Caco-2 (cell line): Measurements from ENCODE around the gene COG7. TPM values are rescaled to one million over a fixed set of nuclear protein-coding genes. Genes with fewer than 3 reads are reported as not detected.
A peak's percentile ranks its signal among the peaks of the same experiment; 100 is the strongest.

Source experiments
- BruUV-seq: library from RNA; stranded (reverse); fragments of 400-500 nt; replicated peaks from 2 replicates; lab custom pipeline; 2021; lab: Mats Ljungman, UMichigan
- CTCF ChIA-PET: fragments of 300-600 bp; sonication (Branson Sonifier 250); formaldehyde crosslinking; loops from one replicate; lab custom pipeline; 2022; ENCODE audit warnings: antibody characterized with exemption; lab: Charles Lee
- POLR2A ChIA-PET: fragments of 300-600 bp; sonication (Branson Sonifier 250); formaldehyde crosslinking; loops from one replicate; lab custom pipeline; 2022; ENCODE audit warnings: antibody characterized with exemption; lab: Charles Lee
- DNase-seq, 2 experiments: peaks; one replicate each; pipeline versions ENCODE4 v3.0.0 to v3.0.0-alpha.2; 2020 to 2022
- H3K27me3 ChIP-seq: replicated peaks from 2 replicates; pipeline ENCODE4 v1.6.0; 2011; ENCODE audit warnings: low read length; ENCODE audit not compliant: control insufficient read depth, insufficient read depth
- H3K36me3 ChIP-seq: 2 replicates; pipeline ENCODE4 v1.5.1; 2011; ENCODE audit warnings: low read length; ENCODE audit not compliant: control insufficient read depth, insufficient read depth
- H3K4me1 ChIP-seq: fragments of 250-450 bp; sonication (Bioruptor Pico); 2 replicates; pipeline ENCODE4 v1.5.1; 2020; ENCODE audit warnings: mild to moderate bottlenecking
- H3K4me3 ChIP-seq: 2 replicates; pipeline ENCODE4 v1.5.1; 2011; ENCODE audit warnings: low read depth, mild to moderate bottlenecking, control low read depth, low read length
- H3K9me3 ChIP-seq: fragments of 250-450 bp; sonication (Bioruptor Pico); 2 replicates; pipeline ENCODE4 v1.5.1; 2020; ENCODE audit warnings: mild to moderate bottlenecking, moderate library complexity
- H3K27ac Mint-ChIP-seq: one replicate; pipeline ENCODE4 v1.8.0; 2022; ENCODE audit warnings: mixed read lengths; ENCODE audit not compliant: unreplicated experiment
- H3K27me3 Mint-ChIP-seq: one replicate; pipeline ENCODE4 v1.8.0; 2022; ENCODE audit warnings: mixed read lengths; ENCODE audit not compliant: insufficient read depth, unreplicated experiment
- H3K36me3 Mint-ChIP-seq: one replicate; pipeline ENCODE4 v1.8.0; 2022; ENCODE audit warnings: mild to moderate bottlenecking, mixed read lengths; ENCODE audit not compliant: insufficient read depth, unreplicated experiment
- H3K4me1 Mint-ChIP-seq: one replicate; pipeline ENCODE4 v1.8.0; 2022; ENCODE audit warnings: low read depth, mixed read lengths; ENCODE audit not compliant: unreplicated experiment
- H3K4me3 Mint-ChIP-seq: one replicate; pipeline ENCODE4 v1.8.0; 2022; ENCODE audit warnings: mild to moderate bottlenecking, moderate library complexity, mixed read lengths; ENCODE audit not compliant: unreplicated experiment
- H3K9me3 Mint-ChIP-seq: one replicate; pipeline ENCODE4 v1.8.0; 2022; ENCODE audit warnings: mixed read lengths; ENCODE audit not compliant: unreplicated experiment
- intact Hi-C: fragments of 100-400 bp; cut with micrococcal nuclease; formaldehyde crosslinking; loops from one replicate; pipeline ENCODE4 v1.10.0; 2022; ENCODE audit not compliant: unreplicated experiment
- total RNA-seq: library from RNA; stranded (reverse); gene quantifications from 2 replicates; pipeline ENCODE4 v1.2.3, GENCODE V29; 2022
- TF ChIP-seq, protein P1 (sequence below), 2 experiments: fragments of 200-600 bp in 1 of 2; IDR thresholded peaks; 1 replicate in 1 of 2; 2 replicates in 1 of 2; pipeline versions ENCODE4 v1.5.1 to v1.8.0; 2011 to 2022; ENCODE audit warnings: antibody characterized with exemption in 1 of 2, control low read depth in 1 of 2, inconsistent platforms in 1 of 2, low read depth in 1 of 2, low read length in 1 of 2, mild to moderate bottlenecking in 1 of 2, moderate library complexity in 1 of 2; ENCODE audit not compliant: insufficient read depth in 1 of 2, severe bottlenecking in 1 of 2, unreplicated experiment in 1 of 2

Gene COG7
- total RNA-seq, 1 experiment from 2014 or later, result 12.4 TPM

DNA sequence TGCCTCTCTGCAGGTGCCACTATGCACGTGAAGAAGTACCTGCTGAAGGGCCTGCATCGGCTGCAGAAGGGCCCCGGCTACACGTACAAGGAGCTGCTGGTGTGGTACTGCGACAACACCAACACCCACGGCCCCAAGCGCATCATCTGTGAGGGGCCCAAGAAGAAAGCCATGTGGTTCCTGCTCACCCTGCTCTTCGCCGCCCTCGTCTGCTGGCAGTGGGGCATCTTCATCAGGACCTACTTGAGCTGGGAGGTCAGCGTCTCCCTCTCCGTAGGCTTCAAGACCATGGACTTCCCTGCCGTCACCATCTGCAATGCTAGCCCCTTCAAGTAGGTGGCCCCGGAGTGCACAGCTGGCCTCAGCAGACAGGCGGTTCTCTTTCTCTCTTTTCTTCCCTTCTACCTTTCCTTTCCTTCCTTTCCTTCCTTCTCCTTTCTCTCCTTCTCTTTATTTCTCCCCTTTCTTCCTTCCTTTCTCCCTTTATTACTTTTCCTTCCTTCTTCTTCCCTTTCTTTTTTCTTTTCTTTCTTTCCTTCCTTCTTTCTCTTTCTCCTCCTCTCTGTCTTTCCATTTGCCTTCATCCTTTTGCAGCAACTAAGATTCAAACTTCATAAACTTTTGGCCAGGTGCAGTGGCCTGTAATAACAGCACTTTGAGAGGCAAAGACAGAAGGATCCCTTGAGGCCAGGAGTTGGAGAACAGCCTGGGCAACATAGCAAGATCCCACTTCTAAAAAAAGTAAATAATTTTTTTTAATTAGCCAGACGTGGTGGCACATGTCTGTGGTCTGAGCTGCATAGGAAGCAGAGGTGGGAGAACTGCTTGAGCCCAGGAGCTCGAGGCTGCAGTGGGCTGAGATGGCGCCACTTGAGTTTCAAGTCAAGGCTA lies 104.2 kb downstream of the COG7 start:
- intact Hi-C loops, result loop anchor here (10.0 kb wide), 1 partner anchor 86 kb away; no protein-coding TSS in a partner anchor
- no peak overlapping the region for H3K4me3 ChIP-seq
- no peaks in the 10 kb centered on the region for H3K36me3 ChIP-seq
- peaks cover 3% of the 10 kb centered on the region for H3K27me3 Mint-ChIP-seq
- CTCF ChIA-PET, result no interaction called here
- H3K9me3 ChIP-seq, result no peaks in the 10 kb centered on the region
- no peaks in the 10 kb centered on the region for H3K4me1 ChIP-seq
- no peaks in the 10 kb centered on the region for H3K36me3 Mint-ChIP-seq
- POLR2A ChIA-PET, result no interaction called here
- no peak overlapping the region for H3K4me3 Mint-ChIP-seq
- TF ChIP-seq, protein P1, sequence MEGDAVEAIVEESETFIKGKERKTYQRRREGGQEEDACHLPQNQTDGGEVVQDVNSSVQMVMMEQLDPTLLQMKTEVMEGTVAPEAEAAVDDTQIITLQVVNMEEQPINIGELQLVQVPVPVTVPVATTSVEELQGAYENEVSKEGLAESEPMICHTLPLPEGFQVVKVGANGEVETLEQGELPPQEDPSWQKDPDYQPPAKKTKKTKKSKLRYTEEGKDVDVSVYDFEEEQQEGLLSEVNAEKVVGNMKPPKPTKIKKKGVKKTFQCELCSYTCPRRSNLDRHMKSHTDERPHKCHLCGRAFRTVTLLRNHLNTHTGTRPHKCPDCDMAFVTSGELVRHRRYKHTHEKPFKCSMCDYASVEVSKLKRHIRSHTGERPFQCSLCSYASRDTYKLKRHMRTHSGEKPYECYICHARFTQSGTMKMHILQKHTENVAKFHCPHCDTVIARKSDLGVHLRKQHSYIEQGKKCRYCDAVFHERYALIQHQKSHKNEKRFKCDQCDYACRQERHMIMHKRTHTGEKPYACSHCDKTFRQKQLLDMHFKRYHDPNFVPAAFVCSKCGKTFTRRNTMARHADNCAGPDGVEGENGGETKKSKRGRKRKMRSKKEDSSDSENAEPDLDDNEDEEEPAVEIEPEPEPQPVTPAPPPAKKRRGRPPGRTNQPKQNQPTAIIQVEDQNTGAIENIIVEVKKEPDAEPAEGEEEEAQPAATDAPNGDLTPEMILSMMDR (IDR thresholded peaks at IDR 0.05; ENCODE audit: insufficient read depth in 1 of 2, low read depth in 1 of 2, low read length in 1 of 2, severe bottlenecking in 1 of 2, unreplicated experiment in 1 of 2), result peak in 1 of 2 experiments; percentile 33
- no peaks in the 10 kb centered on the region for H3K27me3 ChIP-seq
- no peak overlapping the region for H3K27ac Mint-ChIP-seq
- H3K9me3 Mint-ChIP-seq, result peaks cover 10% of the 10 kb centered on the region
- no TSS peak for BruUV-seq
- no peaks in the 10 kb centered on the region for H3K4me1 Mint-ChIP-seq
- peak in 1 of 2 experiments; percentile 17 for DNase-seq

DNA sequence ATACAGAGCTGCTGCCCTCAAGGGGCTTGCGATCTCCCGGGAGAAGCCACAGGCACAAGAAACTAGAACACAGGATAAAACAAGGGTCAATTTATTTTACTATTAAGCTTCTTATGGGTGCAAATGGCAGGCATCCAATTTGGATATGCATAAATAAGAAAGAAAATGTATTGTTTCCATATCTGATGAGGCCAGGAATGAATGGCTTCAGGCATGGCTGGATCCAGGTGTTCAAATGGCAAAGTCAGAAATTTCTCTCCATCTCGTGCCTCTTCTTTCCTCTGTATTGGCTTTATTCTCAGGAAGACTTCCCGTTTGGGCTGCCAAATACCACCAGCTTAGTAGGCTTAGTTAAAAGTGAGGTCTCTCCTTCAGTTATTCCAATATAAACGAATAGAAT lies 107.8 kb downstream of the COG7 start:
- Histone ChIP-seq H3K36me3 (no peaks in the 10 kb centered on the region), H3K4me3 (no peak overlapping the region), H3K4me1 (no peaks in the 10 kb centered on the region), H3K27me3 (no peaks in the 10 kb centered on the region), H3K9me3 (no peaks in the 10 kb centered on the region)
- peaks cover 11% of the 10 kb centered on the region for H3K27me3 Mint-ChIP-seq
- CTCF ChIA-PET, result no interaction called here
- POLR2A ChIA-PET, result no interaction called here
- intact Hi-C loops, result loop anchor here (10.0 kb wide), 1 partner anchor 90 kb away; no protein-coding TSS in a partner anchor
- no peaks in the 10 kb centered on the region for H3K9me3 Mint-ChIP-seq
- H3K4me1 Mint-ChIP-seq, result no peaks in the 10 kb centered on the region
- TF ChIP-seq, protein P1 (IDR thresholded peaks at IDR 0.05; ENCODE audit: insufficient read depth in 1 of 2, low read depth in 1 of 2, low read length in 1 of 2, severe bottlenecking in 1 of 2, unreplicated experiment in 1 of 2), result no peak
- H3K4me3 Mint-ChIP-seq, result no peak overlapping the region
- H3K36me3 Mint-ChIP-seq, result no peaks in the 10 kb centered on the region
- DNase-seq, result no peak
- BruUV-seq, result no TSS peak
- no peak overlapping the region for H3K27ac Mint-ChIP-seq

DNA sequence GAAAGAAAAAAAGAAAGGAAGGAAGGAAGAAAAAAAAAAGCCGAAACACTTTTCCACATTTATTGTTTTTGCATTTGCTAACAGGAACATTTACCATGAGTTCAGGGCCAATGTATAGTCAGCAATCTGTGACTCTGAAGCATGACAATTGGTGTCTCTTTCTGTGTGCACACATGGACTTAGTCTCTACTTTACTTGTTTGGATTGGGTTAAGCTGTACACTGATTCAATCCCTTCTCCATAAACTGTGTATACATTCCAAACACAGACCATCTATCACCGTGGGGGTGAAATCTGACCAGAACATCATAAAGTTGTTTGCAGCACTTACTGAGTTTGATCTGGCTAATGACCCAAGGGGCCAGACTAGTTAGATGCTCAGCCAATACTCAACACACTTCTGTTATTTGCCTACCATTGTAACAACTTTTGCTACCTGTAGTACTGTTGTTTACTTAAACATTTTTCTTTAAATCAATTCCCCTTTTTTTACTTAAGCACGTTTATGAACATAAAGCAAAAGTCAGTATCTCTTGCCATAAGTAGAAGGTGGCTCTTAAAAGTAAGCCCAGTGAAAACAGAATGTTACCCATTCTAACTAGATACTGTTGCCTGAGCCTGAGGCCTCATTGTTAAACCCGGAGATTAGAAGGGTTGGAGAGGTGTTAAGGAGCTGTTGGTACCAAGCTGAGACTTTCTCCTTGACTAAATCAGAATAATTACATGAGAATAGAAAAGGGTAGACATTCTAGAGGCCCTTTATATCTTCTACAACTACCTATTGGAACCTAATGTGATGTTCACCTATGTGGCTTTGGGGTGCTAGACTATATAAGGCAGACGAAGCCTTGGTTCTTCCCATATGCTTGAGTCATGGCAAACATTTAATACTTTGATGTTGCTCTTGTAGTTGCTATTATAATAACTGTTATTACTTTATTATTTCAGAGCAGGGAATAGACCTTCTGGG lies 109.1 kb downstream of the COG7 start:
- ChIA-PET CTCF (no interaction called here), POLR2A (no interaction called here)
- intact Hi-C loops, result loop anchor here (10.0 kb wide), 1 partner anchor 91 kb away; no protein-coding TSS in a partner anchor
- H3K4me1 ChIP-seq, result no peaks in the 10 kb centered on the region
- no peak overlapping the region for H3K4me3 Mint-ChIP-seq
- peaks cover 11% of the 10 kb centered on the region for H3K27me3 Mint-ChIP-seq
- no peaks in the 10 kb centered on the region for H3K4me1 Mint-ChIP-seq
- no peak overlapping the region for H3K4me3 ChIP-seq
- TF ChIP-seq, protein P1 (IDR thresholded peaks at IDR 0.05; ENCODE audit: insufficient read depth in 1 of 2, low read depth in 1 of 2, low read length in 1 of 2, severe bottlenecking in 1 of 2, unreplicated experiment in 1 of 2), result no peak
- H3K27ac Mint-ChIP-seq, result no peak overlapping the region
- H3K36me3 ChIP-seq, result no peaks in the 10 kb centered on the region
- H3K36me3 Mint-ChIP-seq, result no peaks in the 10 kb centered on the region
- H3K27me3 ChIP-seq, result no peaks in the 10 kb centered on the region; the same call in 1 of the 2 replicates
- no peaks in the 10 kb centered on the region for H3K9me3 Mint-ChIP-seq
- no peaks in the 10 kb centered on the region for H3K9me3 ChIP-seq
- no peak for DNase-seq
- BruUV-seq, result no TSS peak
